Neural cell (in vitro differentiated cells): ENCODE measurements around the gene LUC7L2. TPM values are rescaled to one million over a fixed set of nuclear protein-coding genes. Genes with fewer than 3 reads are reported as not detected.

Source experiments
- H2AFZ ChIP-seq: fragments of 200-600, 300-800 bp; sonication (generic), shearing (Covaris generic); 2 replicates; pipeline ENCODE4 v1.6.0; 2014; ENCODE audit warnings: low read depth, mild to moderate bottlenecking, antibody characterized with exemption, low read length, moderate library complexity
- H3F3A ChIP-seq: fragments of 200-600 bp; shearing (Covaris generic); 2 replicates; pipeline ENCODE4 v1.6.1; 2016; ENCODE audit warnings: mild to moderate bottlenecking, moderate library complexity, mixed read lengths, antibody characterized with exemption, low read length; ENCODE audit not compliant: insufficient read depth, poor library complexity, severe bottlenecking
- H3K27ac ChIP-seq: fragments of 200-600, 300-800 bp; sonication (generic), shearing (Covaris generic); 2 replicates; pipeline ENCODE4 v1.5.1; 2014; ENCODE audit warnings: mild to moderate bottlenecking, low read length, moderate library complexity
- H3K27me3 ChIP-seq: fragments of 300-800, 200-600 bp; sonication (generic), shearing (Covaris generic); 2 replicates; pipeline ENCODE4 v1.6.0; 2014; ENCODE audit warnings: mild to moderate bottlenecking, low read depth, low read length, moderate library complexity; ENCODE audit not compliant: insufficient read depth
- H3K36me3 ChIP-seq: fragments of 300-800, 200-600 bp; sonication (generic), shearing (Covaris generic); 2 replicates; pipeline ENCODE4 v1.5.1; 2014; ENCODE audit warnings: mild to moderate bottlenecking, antibody characterized with exemption, low read length, moderate library complexity; ENCODE audit not compliant: insufficient read depth
- H3K4me2 ChIP-seq: fragments of 300-800, 200-600 bp; sonication (generic), shearing (Covaris generic); 2 replicates; pipeline ENCODE4 v1.6.0; 2014; ENCODE audit warnings: mild to moderate bottlenecking, low read length
- H3K4me3 ChIP-seq: fragments of 300-800, 200-600 bp; sonication (generic), shearing (Covaris generic); 2 replicates; pipeline ENCODE4 v1.5.1; 2014; ENCODE audit warnings: mild to moderate bottlenecking, low read length, moderate library complexity
- H3K79me2 ChIP-seq: fragments of 200-600 bp; shearing (Covaris generic); replicated peaks from 2 replicates; pipeline ENCODE4 v1.6.0; 2014; ENCODE audit warnings: mild to moderate bottlenecking, low read length, moderate library complexity; ENCODE audit not compliant: insufficient read depth
- H3K9ac ChIP-seq: fragments of 300-800, 200-600 bp; sonication (generic), shearing (Covaris generic); 2 replicates; pipeline ENCODE4 v1.6.1; 2016; ENCODE audit warnings: mild to moderate bottlenecking, low read length, mixed read lengths
- H3K9me2 ChIP-seq: fragments of 200-600 bp; shearing (Covaris generic); 2 replicates; pipeline ENCODE4 v1.6.1; 2016; ENCODE audit warnings: mild to moderate bottlenecking, low read length, mixed read lengths; ENCODE audit not compliant: insufficient read depth
- H3K9me3 ChIP-seq: fragments of 200-600, 300-800 bp; sonication (generic), shearing (Covaris generic); 2 replicates; pipeline ENCODE4 v1.6.1; 2016; ENCODE audit warnings: mild to moderate bottlenecking, mixed run types, low read length, moderate library complexity, mixed read lengths
- H4K20me1 ChIP-seq: fragments of 200-600 bp; shearing (Covaris generic); 2 replicates; pipeline ENCODE4 v1.6.1; 2016; ENCODE audit warnings: mild to moderate bottlenecking, mixed run types; ENCODE audit not compliant: insufficient read depth
- CTCF ChIP-seq: fragments of 450-650 bp; IDR thresholded peaks from 2 replicates; pipeline ENCODE4 v1.5.1; 2014; ENCODE audit warnings: antibody characterized with exemption, mild to moderate bottlenecking, moderate library complexity; ENCODE audit not compliant: poor library complexity, severe bottlenecking
- EP300 ChIP-seq: fragments of 450-650 bp; conservative IDR thresholded peaks from 2 replicates; pipeline ENCODE4 v1.6.1; 2014; ENCODE audit warnings: antibody characterized with exemption, mild to moderate bottlenecking, moderate library complexity; ENCODE audit not compliant: poor library complexity, severe bottlenecking
- EZH2 ChIP-seq: fragments of 200-600, 300-800 bp; shearing (Covaris generic), sonication (generic); IDR thresholded peaks from 2 replicates; pipeline ENCODE4 v1.6.1; 2014; ENCODE audit warnings: antibody characterized with exemption, low read length, borderline replicate concordance, mild to moderate bottlenecking; ENCODE audit not compliant: insufficient read depth, poor library complexity, severe bottlenecking
- MXI1 ChIP-seq: fragments of 450-650 bp; conservative IDR thresholded peaks from 2 replicates; pipeline ENCODE4 v1.6.1; 2014; ENCODE audit warnings: antibody characterized with exemption, mild to moderate bottlenecking; ENCODE audit not compliant: poor library complexity, severe bottlenecking
- POLR2AphosphoS5 ChIP-seq: IDR thresholded peaks from 2 replicates; pipeline ENCODE4 v1.6.1; 2012
- RAD21 ChIP-seq: fragments of 450-650 bp; conservative IDR thresholded peaks from 2 replicates; pipeline ENCODE4 v1.6.1; 2014; ENCODE audit warnings: antibody characterized with exemption, mild to moderate bottlenecking, moderate library complexity
- REST ChIP-seq: IDR thresholded peaks from 2 replicates; pipeline ENCODE4 v1.6.1; 2012; ENCODE audit warnings: borderline replicate concordance
- SMC3 ChIP-seq: fragments of 450-650 bp; conservative IDR thresholded peaks from 2 replicates; pipeline ENCODE4 v1.6.1; 2014; ENCODE audit warnings: antibody characterized with exemption, mild to moderate bottlenecking, moderate library complexity; ENCODE audit not compliant: poor library complexity
- TAF1 ChIP-seq: IDR thresholded peaks from 2 replicates; pipeline ENCODE4 v1.6.1; 2012; ENCODE audit warnings: low read depth
- polyA plus RNA-seq: library from polyadenylated mRNA; depleted of rRNA; stranded (reverse); fragments of >200 nt; gene quantifications from 2 replicates; pipeline ENCODE4 v1.2.3, GENCODE V29; 2014

Gene LUC7L2
- polyA plus RNA-seq, 1 donor from 2014 or later: 153 TPM

- Histone ChIP-seq H3K4me3 (no peak overlapping the region), H3K9me2 (no peaks in the 10 kb centered on the region), H2AFZ (no peak overlapping the region), H3K27ac (no peak overlapping the region), H4K20me1 (no peaks in the 10 kb centered on the region), H3K9ac (no peak overlapping the region), H3K9me3 (no peaks in the 10 kb centered on the region), H3K4me2 (no peak overlapping the region), H3F3A (no peaks in the 10 kb centered on the region), H3K79me2 (no peaks in the 10 kb centered on the region), H3K27me3 (no peaks in the 10 kb centered on the region), H3K36me3 (no peaks in the 10 kb centered on the region)
- TF ChIP-seq SMC3: no peak
- TF ChIP-seq REST: no peak
- TF ChIP-seq TAF1: no peak
- no peak for TF ChIP-seq MXI1
- TF ChIP-seq EP300: no peak
- TF ChIP-seq CTCF: no peak
- TF ChIP-seq EZH2: no peak
- no peak for TF ChIP-seq POLR2AphosphoS5
- no peak for TF ChIP-seq RAD21
Measured at GRCh38 chr7:139416405-139416804, 56.7 kb downstream of the LUC7L2 start.

GRCh38 chr7:139417478-139417877 is 57.8 kb downstream of the LUC7L2 start:
- H3K79me2 ChIP-seq: no peaks in the 10 kb centered on the region
- no peaks in the 10 kb centered on the region for H3K27me3 ChIP-seq
- H3K4me3 ChIP-seq: no peak overlapping the region
- no peaks in the 10 kb centered on the region for H3K9me3 ChIP-seq
- H3K4me2 ChIP-seq: no peak overlapping the region
- TF ChIP-seq SMC3 (no peak), EP300 (no peak), POLR2AphosphoS5 (no peak), REST (no peak), MXI1 (no peak), RAD21 (no peak), EZH2 (no peak), TAF1 (no peak), CTCF (no peak)
- no peak overlapping the region for H3K27ac ChIP-seq
- H3K9me2 ChIP-seq: no peaks in the 10 kb centered on the region
- peaks cover 6% of the 10 kb centered on the region for H3K36me3 ChIP-seq
- H4K20me1 ChIP-seq: no peaks in the 10 kb centered on the region
- H2AFZ ChIP-seq: no peak overlapping the region
- H3K9ac ChIP-seq: no peak overlapping the region
- no peaks in the 10 kb centered on the region for H3F3A ChIP-seq
